Gastrocnemius medialis (tissue), 4 donors: Measurements from ENCODE around the gene KPNA2. TPM values are rescaled to one million over a fixed set of nuclear protein-coding genes. Genes with fewer than 3 reads are reported as not detected.
A peak's percentile ranks its signal among the peaks of the same experiment; 100 is the strongest.

Source experiments
- ATAC-seq, 2 donors: fragments of 150-250 bp; one replicate each; pipeline ENCODE4 v1.9.1; 2016
- DNase-seq, 2 donors: peaks; one replicate each; pipeline ENCODE4 v3.0.0-alpha.2; 2019
- H3K27ac ChIP-seq, 4 donors: fragments of 200-600 bp; sonication (generic); 1 replicate in 1 of 4; 2 replicates in 3 of 4; pipeline ENCODE4 v1.5.1; 2016 to 2018; ENCODE audit warnings: mild to moderate bottlenecking in 2 of 4, moderate library complexity in 1 of 4
- H3K27me3 ChIP-seq, 3 donors: fragments of 200-600 bp; sonication (generic) in 2 of 3; 1 replicate in 1 of 3; 2 replicates in 2 of 3; pipeline versions ENCODE4 v1.5.1 to v1.6.0; 2016 to 2019; ENCODE audit warnings: mild to moderate bottlenecking in 1 of 3, moderate library complexity in 1 of 3
- H3K36me3 ChIP-seq, 2 donors: fragments of 200-600 bp; sonication (generic) in 1 of 2; one replicate each; pipeline ENCODE4 v1.5.1; 2017 to 2018
- H3K4me1 ChIP-seq, 2 donors: fragments of 200-600 bp; sonication (generic) in 1 of 2; one replicate each; pipeline ENCODE4 v1.5.1; 2016 to 2017; ENCODE audit warnings: mild to moderate bottlenecking in 2 of 2
- H3K4me3 ChIP-seq, 4 donors: fragments of 200-600 bp; sonication (generic) in 3 of 4; 1 replicate in 1 of 4; 2 replicates in 3 of 4; pipeline ENCODE4 v1.5.1; 2016 to 2019; ENCODE audit warnings: mild to moderate bottlenecking in 2 of 4
- H3K9me3 ChIP-seq, 3 donors: fragments of 200-600 bp; sonication (generic) in 2 of 3; 1 replicate in 1 of 3; 2 replicates in 2 of 3; pipeline ENCODE4 v1.5.1; 2016 to 2019
- CTCF ChIP-seq, 5 experiments: fragments of 450-650 bp in 3 of 5; fragments of 200-600 bp in 2 of 5; sonication (generic) in 2 of 5; IDR thresholded peaks in 4 of 5; conservative IDR thresholded peaks in 1 of 5; 1 replicate in 4 of 5; 2 replicates in 1 of 5; pipeline ENCODE4 v1.5.1; 2016 to 2019; ENCODE audit warnings: antibody characterized with exemption in 5 of 5, mild to moderate bottlenecking in 3 of 5, moderate library complexity in 3 of 5
- POLR2A ChIP-seq, 2 donors: fragments of 450-650 bp; IDR thresholded peaks; one replicate each; pipeline ENCODE4 v1.6.1; 2017; ENCODE audit warnings: antibody characterized with exemption in 2 of 2, mild to moderate bottlenecking in 2 of 2, moderate library complexity in 2 of 2
- in situ Hi-C, 4 donors: fragments of 200-750 bp; cut with MboI; loops; one replicate each; pipeline versions ENCODE4 v1.15.0 to v1.8.0; 2017; ENCODE audit warnings: low sequenced_read_pairs in 4 of 4
- intact Hi-C: fragments of 100-400 bp; cut with DNase I; formaldehyde crosslinking; loops from one replicate; pipeline ENCODE4 v1.15.1; 2023; ENCODE audit warnings: low total_unique reads
- total RNA-seq, 4 donors: library from RNA; depleted of rRNA; stranded (reverse); fragments of >200 nt; gene quantifications; one replicate each; pipeline versions ENCODE4 v1.1.0 to v1.2.3, GENCODE V29; 2016

KPNA2 gene
- total RNA-seq, 4 donors from 2014 or later: 14.5 to 23.3 (median 19.3) TPM

GRCh38 chr17:68052810-68053209 is 17.3 kb downstream of the KPNA2 start:
- intact Hi-C loops: no loop called here

DNA sequence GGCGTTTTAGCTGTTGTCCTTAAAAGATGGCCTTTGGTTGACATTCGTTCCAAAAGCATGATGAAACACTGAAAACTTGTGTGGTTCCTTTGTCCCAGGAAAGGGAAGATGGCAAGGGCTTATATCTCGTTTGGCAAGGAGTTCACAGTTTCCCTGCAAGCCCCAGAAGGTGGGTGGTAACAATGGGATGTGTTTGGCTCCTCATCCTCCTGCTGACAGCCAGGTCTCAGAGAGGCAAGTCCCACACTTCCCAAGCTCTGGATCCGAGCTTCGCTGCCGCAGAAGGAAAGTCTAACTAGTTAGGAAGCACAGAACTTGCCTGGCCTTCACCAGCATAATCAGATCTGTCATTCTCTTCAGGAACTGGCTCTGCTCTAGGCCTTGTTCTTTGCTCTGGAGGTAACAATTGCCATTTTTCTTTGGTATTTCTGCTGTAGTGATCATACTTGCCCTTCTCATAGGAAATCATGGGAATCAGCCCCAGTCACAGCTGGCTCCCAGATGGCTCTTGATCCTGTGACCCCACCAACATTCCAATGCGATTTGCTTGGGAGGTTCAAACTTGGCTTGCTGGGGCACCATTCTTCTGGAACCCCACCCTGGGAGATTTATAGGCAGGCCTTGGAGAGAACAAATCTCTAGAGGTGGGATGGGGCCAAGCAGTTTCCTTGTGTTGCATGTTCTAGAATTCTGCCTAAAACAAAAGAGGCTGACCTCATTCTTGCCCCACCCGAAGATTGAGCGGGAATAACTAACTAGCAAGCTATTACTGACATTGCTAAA is 17.9 kb downstream of the KPNA2 start:
- no peak overlapping the region for H3K4me3 ChIP-seq
- H3K27ac ChIP-seq: peak overlapping the region; percentile 19 to 71 (median 52)
- intact Hi-C loops (no loop called here), in situ Hi-C loops (no loop called here)
- TF ChIP-seq CTCF (IDR thresholded peaks at IDR 0.05 in 4 of 5, conservative IDR thresholded peaks at IDR 0.05 in 1 of 5) (no peak), POLR2A (IDR thresholded peaks at IDR 0.05) (no peak)
- no peaks in the 10 kb centered on the region for H3K9me3 ChIP-seq
- H3K27me3 ChIP-seq: no peaks in the 10 kb centered on the region
- no peaks in the 10 kb centered on the region for H3K36me3 ChIP-seq
- DNase-seq (peak in 1 of 2 donors; percentile 44), ATAC-seq (peak; percentile 73 to 77)
- peaks cover 0 to 4% of the 10 kb centered on the region in 2 donors for H3K4me1 ChIP-seq

More at GRCh38 chr17:68052810-68053209, 17.3 kb downstream of the KPNA2 start:
- H3K36me3 ChIP-seq: no peaks in the 10 kb centered on the region
- ATAC-seq: no peak
- no peaks in the 10 kb centered on the region for H3K9me3 ChIP-seq
- H3K27me3 ChIP-seq: no peaks in the 10 kb centered on the region
- no peak for TF ChIP-seq POLR2A (IDR thresholded peaks at IDR 0.05)
- TF ChIP-seq CTCF (IDR thresholded peaks at IDR 0.05 in 4 of 5, conservative IDR thresholded peaks at IDR 0.05 in 1 of 5): no peak
- no peak for DNase-seq
- in situ Hi-C loops: no loop called here
- H3K4me3 ChIP-seq: no peak overlapping the region
- peaks cover 0 to 4% of the 10 kb centered on the region in 2 donors for H3K4me1 ChIP-seq
- peak overlapping the region in 1 of 4 donors; percentile 71 for H3K27ac ChIP-seq

- Histone ChIP-seq H3K27ac (peak overlapping the region; percentile 19 to 71 (median 52)), H3K27me3 (no peaks in the 10 kb centered on the region), H3K9me3 (no peaks in the 10 kb centered on the region), H3K36me3 (no peaks in the 10 kb centered on the region), H3K4me3 (no peak overlapping the region), H3K4me1 (peaks cover 0 to 4% of the 10 kb centered on the region in 2 donors)
- TF ChIP-seq CTCF (IDR thresholded peaks at IDR 0.05 in 4 of 5, conservative IDR thresholded peaks at IDR 0.05 in 1 of 5) (no peak), POLR2A (IDR thresholded peaks at IDR 0.05) (no peak)
- intact Hi-C loops (no loop called here), in situ Hi-C loops (no loop called here)
- no peak for DNase-seq
- ATAC-seq: peak; percentile 33 to 36
Measured at GRCh38 chr17:68054296-68054900, 18.9 kb downstream of the KPNA2 start.

- TF ChIP-seq CTCF (IDR thresholded peaks at IDR 0.05 in 4 of 5, conservative IDR thresholded peaks at IDR 0.05 in 1 of 5) (peak in 2 of 5 experiments; percentile 14 to 24), POLR2A (IDR thresholded peaks at IDR 0.05) (no peak)
- DNase-seq (no peak), ATAC-seq (no peak)
- intact Hi-C loops (no loop called here), in situ Hi-C loops (no loop called here)
- Histone ChIP-seq H3K4me1 (peaks cover 0 to 4% of the 10 kb centered on the region in 2 donors), H3K36me3 (no peaks in the 10 kb centered on the region), H3K9me3 (no peaks in the 10 kb centered on the region), H3K27me3 (no peaks in the 10 kb centered on the region), H3K27ac (no peak overlapping the region), H3K4me3 (no peak overlapping the region)
Measured at GRCh38 chr17:68057531-68057952, 22.0 kb downstream of the KPNA2 start.
